NCI-H345 (cell line): ENCODE results near the gene ENTPD6.
"Not testable (repeated sequence)": the region's sequence is repeated elsewhere in the genome, so short reads cannot be mapped to it uniquely, and the experiment has no call there.

Experiments
- DNase-seq: peaks from one replicate; lab custom pipeline; 2025; lab: John Stamatoyannopoulos, UW

The ENTPD6 gene

DNA sequence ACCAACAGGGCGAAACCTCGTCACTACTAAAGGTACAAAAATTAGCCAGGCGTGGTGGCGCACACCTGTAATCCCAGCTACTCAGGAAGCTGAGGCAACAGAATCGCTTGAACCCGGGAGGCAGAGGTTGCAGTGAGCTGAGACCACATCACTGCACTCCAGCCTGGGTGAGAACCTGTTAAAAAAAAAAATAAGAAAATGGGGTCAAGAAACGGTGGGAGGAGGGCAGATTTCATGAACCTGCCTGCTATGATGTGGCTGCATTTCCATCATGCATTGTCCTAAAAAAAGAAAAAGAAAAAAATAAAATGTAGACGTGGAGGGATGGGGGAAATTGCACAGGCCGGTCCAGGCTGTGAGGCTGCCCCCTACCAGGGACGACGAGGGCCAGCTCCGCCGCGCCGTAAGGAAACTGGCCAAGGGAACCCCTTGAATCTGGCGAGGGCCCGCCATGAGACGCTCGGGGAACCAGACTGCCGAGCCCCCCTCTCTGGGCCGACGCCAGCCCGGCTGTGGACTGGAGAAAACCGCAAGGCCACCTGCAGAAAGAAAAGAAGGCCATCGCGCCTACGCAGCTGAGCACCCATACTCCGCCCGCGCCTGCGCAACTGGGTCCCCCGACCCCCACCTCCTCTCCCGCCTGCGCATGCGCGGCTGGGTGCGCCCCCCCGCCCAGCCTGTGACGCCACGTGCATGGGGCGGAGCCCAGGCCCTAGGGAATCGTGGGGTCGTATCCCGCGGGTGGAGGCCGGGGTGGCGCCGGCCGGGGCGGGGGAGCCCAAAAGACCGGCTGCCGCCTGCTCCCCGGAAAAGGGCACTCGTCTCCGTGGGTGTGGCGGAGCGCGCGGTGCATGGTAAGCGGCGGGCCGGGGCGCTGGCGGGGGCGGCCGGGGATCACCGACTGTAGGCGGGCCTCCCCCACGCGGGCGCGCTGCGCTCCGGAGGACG is at the start of gene ENTPD6:
Gene ENTPD6, plus strand, starts transcription at position 699 of the 948 bp plus-strand sequence. CDS start 10,825 bp downstream, outside the sequence.
- DNase-seq, result peak; percentile 97

- DNase-seq, result no peak
These were observed 48.5 kb upstream of the ENTPD6 start for GRCh38 chr20:25146976-25147375.

- no peak for DNase-seq
These were observed 47.8 kb upstream of the ENTPD6 start for GRCh38 chr20:25147716-25148115.

GRCh38 chr20:25148181-25148981 is 47.1 kb upstream of the ENTPD6 start:
- no peak for DNase-seq

GRCh38 chr20:25148982-25149846 is 46.3 kb upstream of the ENTPD6 start:
- DNase-seq, result no peak

GRCh38 chr20:25150016-25150415 is 45.5 kb upstream of the ENTPD6 start:
- DNase-seq, result no peak

DNA sequence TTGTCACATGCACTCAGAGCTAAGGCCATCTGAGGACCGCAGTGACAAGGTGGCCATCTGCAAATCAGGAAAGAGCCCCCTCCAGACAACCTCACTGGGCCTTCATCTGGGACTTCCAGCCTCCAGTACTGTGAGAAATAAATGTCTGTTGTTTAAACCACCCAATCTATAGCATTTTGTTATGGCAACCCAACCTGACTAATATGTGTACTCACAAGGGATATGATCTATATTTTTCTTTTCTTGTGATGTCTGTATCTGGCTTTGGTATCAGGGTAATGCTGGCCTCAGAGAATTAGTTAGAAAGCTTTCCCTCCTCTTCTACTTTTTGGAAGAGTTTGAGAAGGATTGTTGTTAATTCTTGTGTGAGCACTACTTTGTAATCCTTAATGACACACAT is 37.5 kb upstream of the ENTPD6 start:
- DNase-seq, result no peak

DNA sequence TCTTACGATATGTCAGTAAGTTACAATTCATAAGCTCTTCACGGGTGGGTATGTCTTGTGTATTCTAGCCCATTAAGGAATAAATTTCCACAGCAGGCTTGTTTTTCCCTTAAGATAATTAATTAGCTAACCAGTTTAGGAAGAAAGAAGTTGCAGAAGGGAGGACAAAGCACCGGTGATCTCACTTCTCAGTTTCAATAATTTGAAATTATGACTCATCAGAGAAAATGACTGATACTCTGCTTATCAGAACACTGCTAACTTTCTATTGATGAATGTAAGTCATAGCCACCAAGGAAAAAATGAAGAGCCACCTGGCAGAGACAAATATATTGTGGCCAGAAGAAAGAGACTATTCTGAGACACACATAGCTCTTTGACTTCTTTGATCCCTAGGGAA is 35.0 kb upstream of the ENTPD6 start:
- no peak for DNase-seq

- DNase-seq, result no peak
These were observed 34.6 kb upstream of the ENTPD6 start for GRCh38 chr20:25160897-25161296.

DNA sequence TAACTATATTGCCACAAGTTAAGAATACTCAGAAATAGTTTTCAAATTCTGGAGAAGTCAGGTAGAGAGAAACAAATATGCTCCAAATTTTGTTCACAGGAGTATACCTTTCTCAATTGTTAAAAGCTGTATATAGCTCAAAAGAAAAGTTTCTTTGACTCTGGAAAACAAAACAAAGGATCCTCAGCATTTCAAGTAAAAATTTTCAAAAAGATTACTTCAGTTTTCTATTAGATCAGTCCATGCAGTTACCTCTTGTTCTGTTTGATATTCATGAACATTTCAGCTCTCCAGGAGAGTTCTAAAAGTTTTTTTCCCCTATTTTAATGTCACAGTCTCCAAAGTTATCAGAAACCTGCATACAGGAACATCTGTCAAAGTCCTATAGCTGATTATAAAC is 30.4 kb upstream of the ENTPD6 start:
- no peak for DNase-seq

GRCh38 chr20:25166105-25166782 is 29.3 kb upstream of the ENTPD6 start:
- peak; percentile 42 for DNase-seq

- no peak for DNase-seq
These were observed 22.2 kb upstream of the ENTPD6 start for GRCh38 chr20:25173321-25173720.

GRCh38 chr20:25173886-25174308 is 21.6 kb upstream of the ENTPD6 start:
- no peak for DNase-seq

GRCh38 chr20:25176184-25176583 is 19.3 kb upstream of the ENTPD6 start:
- no peak for DNase-seq

DNA sequence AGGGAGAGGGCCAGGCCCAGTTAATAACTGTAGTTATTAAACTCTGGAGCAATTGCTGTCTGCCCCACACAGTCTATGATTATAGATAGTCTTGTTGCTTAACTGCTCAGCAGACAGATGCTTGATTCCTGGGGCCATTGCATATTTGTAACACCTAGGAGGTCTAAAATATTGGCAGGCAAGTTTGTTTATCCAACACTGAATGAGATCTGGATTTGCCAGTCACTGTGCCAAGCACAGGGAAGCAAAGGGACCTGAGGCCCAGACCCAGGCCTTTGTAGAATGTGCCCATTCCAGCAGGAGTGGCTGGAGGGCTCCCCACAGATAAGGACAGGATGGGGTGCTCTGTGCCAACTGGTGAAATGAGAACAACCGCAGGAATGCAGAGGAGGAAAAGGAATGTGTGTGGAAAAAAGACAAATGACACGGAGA is 17.6 kb upstream of the ENTPD6 start:
- DNase-seq, result peak; percentile 35

DNA sequence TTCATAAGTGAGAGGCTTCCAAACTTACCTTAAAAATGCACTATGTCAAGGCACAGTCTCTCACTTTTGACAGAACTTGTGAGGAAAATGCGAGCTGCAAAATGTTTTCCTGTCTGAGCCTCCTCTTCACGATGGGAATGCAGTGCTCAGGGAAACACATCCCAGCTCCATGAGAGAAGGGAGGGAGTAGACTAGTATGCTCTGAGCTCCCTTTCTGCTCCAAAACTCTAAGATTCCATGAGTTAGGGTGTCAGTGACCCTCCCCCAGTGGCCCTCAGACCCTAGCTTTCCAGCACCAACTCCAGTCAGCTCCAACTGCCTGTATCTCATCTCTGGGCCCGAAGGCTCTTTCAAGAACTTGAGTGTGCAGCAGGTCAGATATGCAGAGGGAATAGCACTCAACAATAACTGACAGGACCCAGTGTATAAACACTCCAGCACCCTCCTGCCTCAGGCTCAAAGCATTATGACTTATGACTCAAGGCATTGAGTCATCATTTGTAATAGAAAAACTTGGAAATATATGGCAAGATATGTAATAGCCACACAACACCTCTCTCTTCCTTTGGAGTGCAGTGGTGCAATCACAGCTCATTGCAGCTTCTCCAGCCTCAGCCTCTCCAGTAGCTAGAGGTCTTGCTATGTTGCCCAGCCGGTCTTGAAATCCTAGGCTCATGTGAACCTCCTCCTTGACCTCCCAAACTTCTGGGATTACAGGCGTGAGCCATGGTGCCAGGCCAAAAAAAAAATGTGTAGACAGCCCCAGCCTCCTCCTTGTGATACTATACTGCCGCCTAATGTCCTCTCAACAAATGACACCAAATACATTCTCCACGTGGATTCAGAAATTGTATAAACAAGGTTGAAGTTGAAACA is 16.7 kb upstream of the ENTPD6 start:
- peak; percentile 55 for DNase-seq

DNA sequence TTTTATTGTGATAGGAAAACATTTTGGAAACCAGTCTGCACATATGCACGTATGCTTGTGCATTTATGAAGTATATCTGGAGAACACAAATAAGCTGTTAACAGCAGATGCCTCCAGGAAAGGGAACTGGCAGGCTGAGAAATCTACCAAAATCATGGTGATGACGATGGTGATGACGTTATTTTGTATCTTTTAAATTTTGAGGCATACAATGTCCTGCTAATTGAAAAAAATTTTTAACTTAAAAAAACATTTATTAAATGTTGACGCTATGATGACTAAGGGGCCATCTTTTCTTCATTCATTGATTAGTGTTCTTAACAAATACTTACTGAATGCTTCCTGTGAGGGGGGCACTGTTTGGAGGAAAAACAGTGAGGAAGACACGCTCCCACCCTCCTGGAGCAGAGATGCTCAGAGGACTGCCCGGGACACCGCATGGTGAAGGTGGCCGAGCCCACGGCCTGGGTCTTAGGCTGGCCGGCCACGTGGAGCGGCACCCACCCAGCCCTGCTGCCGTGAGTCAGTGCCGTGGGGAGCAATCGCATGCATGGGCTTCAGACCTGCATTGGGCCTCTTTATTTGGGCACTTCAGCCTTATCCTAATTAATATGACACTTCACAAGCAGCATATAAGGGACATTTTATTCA is 15.9 kb upstream of the ENTPD6 start:
- no peak for DNase-seq

GRCh38 chr20:25184391-25184790 is 11.1 kb upstream of the ENTPD6 start:
- not testable (repeated sequence) for DNase-seq

- DNase-seq, result no peak
These were observed 8.3 kb upstream of the ENTPD6 start for GRCh38 chr20:25187220-25187619.

DNA sequence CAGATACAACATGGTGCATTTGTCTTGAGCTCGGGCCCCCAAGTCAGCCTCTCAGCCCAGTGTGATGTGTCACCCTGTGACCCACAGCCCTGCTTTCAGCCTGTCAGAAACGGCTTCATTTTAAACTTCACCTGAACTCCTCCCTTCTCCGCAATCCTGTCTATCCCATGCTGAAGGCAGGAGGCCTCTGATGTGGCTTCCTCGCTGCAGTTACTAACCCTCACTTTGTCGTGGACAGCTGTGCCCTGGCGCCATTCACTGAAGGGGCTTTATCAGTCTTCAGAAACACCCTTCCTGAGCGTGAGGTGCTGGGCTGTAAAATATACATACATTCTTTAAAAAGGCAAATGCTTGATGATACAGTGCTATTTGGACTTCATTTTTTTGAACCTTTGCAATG is 7.9 kb upstream of the ENTPD6 start:
- no peak for DNase-seq
